ENCODE measurements around the gene DDC.

DDC gene, protein sequence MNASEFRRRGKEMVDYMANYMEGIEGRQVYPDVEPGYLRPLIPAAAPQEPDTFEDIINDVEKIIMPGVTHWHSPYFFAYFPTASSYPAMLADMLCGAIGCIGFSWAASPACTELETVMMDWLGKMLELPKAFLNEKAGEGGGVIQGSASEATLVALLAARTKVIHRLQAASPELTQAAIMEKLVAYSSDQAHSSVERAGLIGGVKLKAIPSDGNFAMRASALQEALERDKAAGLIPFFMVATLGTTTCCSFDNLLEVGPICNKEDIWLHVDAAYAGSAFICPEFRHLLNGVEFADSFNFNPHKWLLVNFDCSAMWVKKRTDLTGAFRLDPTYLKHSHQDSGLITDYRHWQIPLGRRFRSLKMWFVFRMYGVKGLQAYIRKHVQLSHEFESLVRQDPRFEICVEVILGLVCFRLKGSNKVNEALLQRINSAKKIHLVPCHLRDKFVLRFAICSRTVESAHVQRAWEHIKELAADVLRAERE

DNA sequence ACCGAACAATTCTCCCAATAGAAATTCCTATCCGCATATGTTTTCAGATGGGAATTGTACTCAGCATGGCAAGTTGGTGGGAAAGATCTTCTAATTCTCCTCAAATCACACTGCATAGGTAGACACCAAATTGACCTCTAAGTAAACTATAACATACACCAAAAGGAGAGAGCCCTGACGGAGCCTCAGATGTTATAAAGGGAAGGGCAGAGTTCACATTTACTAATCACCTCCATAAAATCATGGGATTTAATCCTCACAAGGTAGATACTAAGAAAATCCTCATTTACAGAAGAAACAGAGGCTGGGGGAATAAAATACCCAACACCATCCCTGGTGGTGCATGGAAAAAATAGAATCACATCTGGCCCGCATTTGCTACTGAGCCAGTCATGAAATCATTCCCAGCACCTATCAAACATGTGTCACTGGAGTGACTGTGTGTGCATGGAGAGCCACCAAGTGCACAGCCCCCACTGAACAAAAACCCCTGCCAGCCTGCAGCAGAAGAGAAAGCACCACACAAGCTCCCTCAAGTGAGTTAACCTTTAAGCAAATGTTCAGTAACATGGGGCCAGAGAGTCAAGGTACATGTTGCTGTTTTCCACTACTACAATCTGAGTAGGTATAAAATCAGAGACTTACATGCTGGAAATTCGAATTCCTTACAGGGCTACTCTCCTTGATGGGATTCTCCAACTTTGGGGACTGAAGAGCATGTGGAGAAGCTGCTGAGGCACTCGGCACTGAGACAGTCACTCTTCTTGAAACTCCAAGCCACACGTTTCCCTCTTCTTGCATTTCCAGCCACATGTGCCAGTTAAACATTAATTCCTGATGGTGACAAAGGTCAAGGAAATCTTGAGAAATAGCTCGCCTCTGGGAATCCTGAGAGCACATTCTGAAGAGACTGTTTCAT lies at the start of gene DDC:
TSS of gene DDC (minus strand) at position 766 of the 919 bp plus-strand sequence. CDS start 21,320 bp downstream, outside the sequence.
- no peak for DNase-seq (ENCODE audit: low spot score)

DNA sequence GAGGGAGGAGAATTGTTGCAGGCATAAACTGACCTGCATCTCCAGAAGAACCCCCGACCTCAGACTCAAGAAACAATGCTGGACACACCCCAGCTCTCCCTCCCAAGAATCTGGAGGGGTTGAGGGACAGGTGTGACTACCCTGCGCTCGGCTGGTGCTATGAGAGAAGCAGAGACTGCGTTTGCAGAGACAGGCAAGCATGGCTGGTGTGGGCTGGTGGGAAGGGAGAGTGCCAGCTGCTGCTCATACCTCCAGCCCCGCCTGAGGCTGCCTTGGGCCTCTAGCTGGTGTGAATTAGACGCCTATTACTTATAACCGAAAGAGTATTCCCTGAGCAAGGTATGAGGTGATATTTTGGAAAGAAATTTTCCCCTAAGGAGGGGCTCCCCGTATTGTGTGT lies 48.3 kb upstream of the DDC start:
- no peak for DNase-seq (ENCODE audit: low spot score)

DNA sequence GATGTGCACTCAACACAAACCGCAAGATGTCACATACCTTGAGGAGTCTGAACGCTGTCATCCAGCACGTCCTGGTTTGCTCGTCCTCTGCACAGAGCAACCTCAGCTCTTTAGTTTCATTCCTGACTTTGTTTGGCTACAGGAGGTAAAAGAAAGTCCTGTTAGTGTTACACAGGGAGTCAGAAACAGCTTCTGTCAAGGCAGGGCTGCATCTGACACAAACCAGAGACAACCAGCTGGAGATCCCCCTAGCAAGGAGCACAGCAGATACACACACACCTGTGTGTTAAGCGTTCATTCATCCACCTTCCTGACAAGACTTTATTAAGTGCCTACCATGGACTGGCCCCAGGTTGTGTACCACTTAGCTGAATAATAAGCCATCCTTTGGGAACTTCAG lies 47.5 kb upstream of the DDC start:
- no peak for DNase-seq (ENCODE audit: low spot score)

DNA sequence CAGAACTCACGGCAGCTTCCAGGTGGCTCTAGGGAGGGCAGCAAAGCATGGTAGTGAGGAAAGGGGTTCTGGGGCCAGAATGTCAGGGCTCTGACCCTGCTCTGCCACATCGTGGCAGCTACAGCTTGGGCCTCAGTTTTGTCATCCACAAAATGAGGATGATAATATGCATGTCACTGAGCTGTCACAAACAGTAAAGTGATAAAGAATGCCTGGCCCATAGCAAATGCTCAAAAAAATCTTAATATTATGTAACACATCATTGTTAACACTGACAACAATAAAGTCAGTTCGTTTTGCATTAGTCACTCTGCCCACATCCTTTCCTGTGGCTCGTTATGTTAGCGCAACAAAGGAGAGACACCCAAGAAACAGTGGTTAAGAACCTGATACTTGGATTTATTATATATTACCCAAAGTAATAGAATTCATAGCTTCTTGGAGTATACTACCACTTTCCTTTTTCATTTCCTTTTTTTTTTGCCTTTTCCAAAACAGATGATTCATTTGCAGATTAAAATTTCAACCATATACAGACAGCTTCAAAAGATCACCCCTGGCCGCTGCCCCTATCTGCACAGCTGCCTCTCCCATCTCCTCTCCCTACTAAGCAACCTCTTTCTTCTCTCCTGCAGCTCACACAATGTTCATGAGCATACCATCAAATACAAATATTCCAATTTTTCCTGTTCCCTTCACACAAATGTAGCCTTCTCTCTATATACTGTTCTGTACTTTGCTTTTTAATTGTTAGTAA lies 45.5 kb upstream of the DDC start:
- DNase-seq (ENCODE audit: low spot score) = no peak

DNA sequence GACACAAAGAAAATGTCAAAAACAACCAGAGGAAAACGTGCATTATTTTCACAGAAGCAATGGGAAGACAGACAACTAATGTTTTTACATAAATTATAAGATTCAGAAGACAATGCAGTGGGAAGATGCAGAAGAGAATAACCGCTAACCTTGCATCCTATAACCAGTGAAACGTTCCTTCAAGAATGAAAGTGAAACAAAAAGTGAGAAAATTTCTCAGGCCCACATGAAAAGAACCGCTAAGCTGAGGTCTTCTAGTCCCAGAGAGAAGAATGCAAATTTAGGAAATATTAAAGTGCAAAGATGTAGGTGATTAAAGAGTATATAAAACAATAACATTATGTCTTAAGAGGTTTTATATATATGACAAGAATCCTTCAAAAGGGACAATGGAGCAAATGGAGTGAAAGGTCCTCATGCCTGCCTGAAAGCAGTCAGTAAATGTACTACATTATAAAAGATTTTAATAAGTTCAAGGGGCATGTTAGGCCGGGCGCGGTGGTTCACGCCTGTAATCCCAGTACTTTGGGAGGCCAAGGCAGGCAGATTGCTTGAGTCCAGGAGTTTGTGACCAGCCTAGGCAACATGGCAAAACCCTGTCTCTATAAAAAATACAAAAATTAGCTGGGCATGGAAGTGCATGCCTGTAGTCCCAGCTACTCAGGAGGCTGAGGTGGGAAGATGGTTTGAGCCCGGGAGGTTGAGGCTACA lies 43.1 kb upstream of the DDC start:
- DNase-seq (ENCODE audit: low spot score) = no peak

DNA sequence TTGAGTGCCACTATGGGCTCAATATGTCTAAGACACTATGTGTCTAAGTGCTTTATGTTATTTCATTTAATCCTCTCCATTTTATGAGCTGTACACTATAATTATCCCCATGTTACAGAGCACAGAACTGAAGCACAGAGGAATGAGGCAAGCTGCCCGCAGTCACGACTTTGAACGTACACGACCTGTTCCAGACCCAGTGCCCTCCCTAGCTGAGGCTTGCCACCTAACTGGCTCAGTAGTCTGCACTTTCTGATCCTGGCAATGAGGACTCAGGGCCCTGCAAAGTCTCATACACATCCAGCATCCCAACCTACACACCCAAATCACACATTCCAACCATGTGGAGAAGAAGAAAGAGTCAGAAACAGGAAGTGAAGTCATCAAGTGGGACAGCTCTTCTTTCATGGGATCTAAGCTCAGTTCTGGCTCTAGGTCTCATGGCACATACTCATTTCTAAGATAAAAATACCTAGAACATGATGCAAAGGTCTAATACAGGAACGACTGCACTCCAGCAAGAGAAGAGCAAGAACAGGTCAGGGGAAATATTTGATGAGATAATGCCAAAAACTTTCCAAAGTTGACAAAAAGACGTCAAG lies 42.4 kb upstream of the DDC start:
- DNase-seq (ENCODE audit: low spot score) = no peak

DNA sequence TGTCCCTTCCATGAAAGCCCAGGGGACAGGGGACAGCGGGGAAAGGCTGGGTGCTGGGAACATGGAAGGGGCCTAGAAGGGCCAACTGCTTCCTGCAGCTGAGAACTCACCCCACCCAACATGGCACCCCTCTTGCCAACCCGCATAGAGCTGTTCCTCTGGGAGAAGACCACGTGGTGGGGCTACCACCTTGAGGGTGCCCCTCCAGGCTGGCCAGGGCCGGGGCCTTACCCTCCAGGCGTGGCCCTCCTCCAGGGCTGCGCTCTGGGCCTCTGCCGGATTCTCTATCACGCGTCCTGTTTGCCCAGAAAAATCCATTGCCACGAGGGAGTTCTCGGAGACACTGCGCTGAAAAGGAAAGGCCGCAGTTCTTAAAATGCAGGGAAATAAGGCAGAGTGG lies 39.9 kb upstream of the DDC start:
- no peak for DNase-seq (ENCODE audit: low spot score)

DNA sequence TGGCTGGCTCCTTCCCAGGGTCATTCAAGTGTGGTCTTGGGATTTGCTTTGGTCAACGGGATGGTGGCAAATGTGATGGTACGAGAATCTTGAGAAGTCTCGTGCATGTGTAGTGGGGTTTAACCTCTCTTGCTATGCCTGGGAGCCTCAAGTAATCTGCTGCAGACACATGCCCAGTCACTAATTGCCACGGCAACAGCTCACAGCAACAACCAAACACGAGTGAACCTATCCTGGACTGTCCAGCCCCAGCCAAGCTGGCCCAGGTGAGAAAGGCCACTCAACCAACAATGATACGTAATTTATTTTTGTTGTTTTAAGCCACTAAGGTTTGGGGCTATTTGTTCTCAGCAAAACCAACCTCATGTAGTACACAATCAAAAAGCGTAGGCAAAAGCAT lies 38.1 kb upstream of the DDC start:
- DNase-seq (ENCODE audit: low spot score) = no peak

DNA sequence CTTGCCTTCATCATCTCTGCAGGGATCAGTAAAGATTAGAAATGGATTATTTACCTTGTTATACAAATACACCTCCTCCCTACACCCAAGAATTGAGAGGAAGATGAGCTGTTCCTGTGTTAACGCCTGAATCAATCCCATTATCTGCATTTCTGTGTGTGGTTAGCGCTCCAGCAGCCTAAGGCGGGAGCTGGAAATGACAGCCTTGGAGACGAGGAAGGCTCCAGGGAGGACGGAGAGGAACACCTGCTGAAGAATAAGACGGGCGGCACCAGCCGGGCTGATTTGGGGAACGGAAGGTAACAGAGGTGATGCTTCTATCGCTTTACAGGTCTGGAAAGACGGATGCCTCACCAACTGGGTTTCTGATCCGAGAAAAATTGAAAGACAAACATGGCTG lies 34.2 kb upstream of the DDC start:
- no peak for DNase-seq (ENCODE audit: low spot score)

DNA sequence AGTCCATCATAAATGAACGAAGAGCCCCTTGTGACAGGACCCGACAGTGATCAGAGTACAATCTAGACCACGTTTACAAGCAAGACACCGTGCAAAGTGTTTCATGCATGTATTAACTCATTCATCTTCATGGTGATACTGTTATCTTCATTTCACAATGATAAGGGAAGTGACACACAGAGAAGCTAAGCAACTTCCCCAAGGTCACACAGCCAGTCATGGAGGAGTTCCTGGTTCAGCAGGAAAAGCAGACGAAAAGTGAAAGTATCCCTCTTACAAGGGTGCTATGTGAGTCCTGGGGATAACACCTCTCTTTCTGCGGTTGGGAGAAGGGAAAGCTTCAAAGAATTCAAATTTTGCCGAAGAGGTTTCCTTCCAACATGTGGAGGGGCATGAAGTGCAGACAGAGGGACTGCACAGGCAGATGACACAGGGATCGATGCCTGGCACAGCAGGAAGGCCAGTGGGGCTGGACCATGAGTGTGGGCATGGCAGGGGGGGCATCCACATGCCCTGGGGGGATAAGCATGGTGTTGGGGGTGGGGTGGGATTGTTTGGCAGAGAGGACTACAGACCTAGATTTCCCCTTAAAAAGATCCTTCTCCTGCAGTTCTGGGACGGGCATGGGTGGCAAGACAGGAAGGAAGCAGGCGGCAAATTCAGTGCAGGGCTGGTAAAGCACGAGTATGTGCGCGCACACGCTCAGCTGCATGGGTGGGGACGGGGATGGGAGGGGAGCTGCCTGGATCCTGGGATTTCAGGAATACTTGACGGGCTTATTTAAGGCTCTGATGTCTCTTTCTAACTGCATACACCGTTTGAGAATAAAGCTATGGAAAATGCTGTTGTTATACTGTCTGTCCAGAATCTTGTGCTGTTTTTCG lies 33.5 kb upstream of the DDC start:
- DNase-seq (ENCODE audit: low spot score) = no peak

DNA sequence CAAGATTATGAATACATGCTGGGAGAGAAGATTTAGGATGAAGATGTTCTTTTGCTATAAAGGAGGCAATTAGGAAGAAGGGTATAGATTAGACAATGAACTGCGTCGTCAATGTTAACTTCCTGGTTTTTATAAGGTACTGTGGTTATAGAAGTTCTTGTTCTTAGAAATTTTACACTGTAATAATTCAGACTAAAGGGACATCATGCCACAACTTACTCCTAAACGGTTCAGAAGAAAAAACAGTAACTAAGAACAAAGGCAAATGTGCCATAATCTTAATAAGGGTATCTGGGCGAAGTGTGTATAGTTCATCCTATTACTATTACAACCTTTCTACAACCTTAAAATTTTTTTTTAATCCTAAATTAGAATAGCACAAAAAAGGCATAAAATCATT lies 31.3 kb upstream of the DDC start:
- no peak for DNase-seq (ENCODE audit: low spot score)

DNA sequence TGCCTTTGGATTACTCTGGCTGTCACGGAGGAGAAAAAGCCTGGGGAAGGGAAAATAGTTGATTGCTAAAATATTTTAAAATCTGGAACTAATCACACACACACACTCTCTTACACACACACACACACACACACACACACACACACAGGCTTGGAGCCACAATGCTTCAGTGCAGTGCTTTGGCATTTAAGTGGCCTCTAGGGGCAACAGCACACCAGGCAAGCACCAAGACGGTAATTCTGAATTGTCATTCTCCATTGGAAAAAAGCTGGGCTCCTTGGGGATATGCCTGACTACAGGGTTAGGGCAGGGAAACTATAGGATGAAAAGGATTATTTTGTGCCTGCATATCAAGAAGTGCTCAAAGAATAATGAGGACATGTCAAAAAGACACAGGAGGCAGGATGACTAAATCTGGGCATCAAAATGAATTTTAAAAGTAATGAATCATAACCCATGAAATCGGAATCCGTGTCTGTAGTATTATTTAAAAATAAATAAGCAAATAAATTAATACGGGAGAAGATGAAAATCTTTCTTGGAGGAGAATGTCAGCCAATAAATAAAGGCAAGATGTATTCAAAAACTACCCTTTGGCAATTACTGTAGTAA lies 30.4 kb upstream of the DDC start:
- no peak for DNase-seq (ENCODE audit: low spot score)

DNA sequence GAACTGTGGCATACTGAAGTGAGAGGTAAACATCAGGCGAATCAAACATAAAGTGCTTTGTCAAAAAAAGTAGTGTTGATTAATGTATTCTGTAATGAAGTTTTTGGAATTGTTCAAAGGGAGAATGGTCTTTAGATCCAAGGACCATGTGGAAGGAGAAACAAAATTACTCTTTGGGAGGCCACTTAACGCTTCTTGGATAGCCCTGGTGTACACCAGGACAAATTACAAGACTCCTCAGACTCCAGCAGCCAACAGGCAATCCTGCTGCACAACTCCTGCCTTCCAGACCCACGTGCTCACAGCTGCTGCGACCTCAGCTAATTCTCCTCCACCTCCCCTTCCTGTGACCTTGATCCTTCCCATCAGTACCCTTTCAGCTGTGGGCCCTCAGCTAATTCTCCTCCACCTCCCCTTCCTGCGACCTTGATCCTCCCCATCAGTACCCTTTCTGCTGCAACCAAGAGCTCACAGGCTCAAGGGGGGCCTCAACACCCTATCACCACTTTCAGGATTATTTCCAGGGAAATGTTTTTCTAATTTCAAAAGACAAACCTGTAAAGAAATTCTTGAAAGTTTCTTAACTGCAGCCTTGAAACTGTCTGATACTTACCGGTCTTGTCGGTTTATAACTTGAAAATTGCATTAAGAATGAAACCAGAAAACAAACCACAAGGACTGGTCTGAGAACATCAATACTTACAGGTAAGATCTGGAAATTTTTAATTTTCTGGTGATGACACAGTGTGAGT lies 29.7 kb upstream of the DDC start:
- no peak for DNase-seq (ENCODE audit: low spot score)

DNA sequence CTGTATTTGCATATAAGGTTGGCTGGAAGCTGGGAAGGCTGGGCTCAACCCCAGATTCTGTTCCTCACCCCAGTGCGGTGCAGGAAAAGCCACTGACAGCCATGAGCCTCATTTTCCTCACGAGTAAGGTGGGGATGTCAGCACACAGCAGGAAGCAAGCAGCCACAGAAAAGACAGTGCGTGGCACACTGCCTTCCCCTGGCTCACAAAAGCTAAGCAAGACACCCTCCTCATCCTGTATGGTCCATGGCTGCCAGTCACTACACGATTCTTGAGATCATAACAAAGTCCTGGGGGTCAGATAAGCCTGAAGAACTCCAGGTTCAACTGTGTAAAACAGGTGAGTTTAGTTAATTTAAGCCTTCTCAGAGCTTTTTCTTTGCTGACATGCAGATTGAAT lies 28.9 kb upstream of the DDC start:
- no peak for DNase-seq (ENCODE audit: low spot score)

DNA sequence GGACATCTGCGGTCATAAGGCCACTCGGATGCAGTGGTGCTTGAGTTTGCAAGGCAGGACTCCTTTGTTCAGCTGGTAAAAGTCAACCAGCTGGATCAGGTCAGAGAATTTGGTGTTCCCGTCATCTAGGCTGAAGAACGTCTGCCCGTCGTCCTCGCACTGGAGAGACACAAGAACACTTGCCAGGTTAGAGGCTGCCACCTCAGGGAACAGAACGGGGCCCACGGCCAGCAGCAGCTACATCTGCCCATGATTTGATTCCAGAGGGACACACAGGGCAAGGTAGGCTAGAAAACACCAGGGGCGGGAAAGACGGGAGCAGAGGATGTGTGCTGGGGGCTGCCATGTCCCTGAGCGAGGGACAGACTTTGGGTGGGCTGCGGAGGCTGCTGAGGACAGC lies 27.7 kb upstream of the DDC start:
- DNase-seq (ENCODE audit: low spot score) = no peak

DNA sequence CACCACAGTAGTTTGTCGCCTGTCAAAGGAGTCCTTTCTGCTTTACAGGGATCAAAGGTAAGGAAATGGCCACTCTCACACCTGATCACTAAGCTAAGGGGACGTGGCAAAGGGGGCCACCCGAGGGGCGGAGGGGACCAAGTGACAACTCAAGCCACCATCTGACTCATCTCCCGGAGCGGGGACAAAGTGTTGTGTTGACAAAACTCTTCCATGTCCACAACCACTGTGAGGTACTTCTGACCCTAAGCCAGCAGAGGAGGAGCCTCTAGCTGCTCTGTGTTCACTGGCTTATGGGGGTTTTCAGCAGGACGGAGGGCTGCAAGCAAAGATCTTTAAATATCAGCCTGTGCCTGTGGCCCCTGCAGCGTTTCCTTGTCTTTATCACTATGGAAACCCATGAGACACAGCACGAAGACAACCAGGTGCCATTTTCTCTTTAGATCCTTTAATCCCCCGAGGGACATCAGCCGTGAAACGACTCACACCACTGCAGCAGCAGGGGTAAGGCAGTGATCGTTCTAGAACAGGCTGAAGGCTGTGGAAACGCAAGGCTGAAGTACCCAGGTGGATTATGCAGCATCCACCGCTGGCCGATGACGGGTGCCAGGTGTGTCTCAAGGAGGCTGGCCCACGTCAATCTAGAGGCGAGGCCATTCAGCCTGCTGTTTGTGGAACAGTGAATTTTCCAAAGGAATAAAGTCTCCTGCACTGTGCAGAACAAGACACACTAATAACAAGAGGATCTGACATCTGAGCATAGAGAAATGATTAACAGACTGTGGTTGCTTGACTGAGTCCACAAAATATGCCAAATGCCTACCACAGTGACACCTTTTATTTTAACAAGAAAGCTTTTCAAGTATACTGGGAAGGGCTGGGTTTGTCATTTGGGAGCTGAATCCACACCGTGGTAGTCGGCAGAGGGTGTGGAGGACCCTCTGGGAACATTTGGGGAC lies 26.6 kb upstream of the DDC start:
- no peak for DNase-seq (ENCODE audit: low spot score)

DNA sequence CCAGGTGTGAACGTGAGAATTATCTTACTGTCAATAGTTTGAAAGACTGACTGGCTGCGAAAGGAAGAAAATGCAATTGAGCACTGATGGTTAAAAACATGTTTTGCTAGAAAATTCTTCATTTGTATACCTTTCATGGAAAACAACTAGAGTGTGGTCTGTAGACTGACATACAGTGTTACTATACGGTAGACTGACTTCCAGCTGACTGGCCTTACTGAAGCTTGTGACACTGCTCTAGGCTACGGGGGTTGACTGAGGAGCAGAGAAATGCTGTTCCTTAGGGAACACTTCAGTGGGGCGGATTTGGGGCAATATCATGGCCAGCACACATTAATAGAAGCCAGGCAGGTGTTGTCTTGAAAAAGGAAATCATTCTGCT lies 25.9 kb upstream of the DDC start:
- DNase-seq (ENCODE audit: low spot score) = no peak

DNA sequence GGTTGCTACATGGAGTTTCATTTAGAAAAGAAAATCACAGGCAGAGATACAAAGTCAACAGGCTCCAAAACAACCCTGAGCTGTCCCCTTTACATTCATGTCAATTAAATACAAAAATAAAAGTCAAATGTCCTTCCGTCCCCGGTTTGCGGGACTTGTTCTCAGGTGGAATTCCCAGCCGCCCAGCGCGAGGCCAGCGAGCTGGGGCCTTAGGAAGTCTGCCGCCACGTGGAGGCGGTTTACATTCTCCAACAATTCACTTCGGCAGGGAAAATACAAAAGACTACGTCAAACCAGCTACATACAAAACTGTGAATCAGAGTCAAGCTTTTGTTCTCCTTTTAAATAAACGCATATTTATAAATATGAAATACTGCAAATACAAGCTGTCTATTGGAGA lies 25.3 kb upstream of the DDC start:
- DNase-seq (ENCODE audit: low spot score) = no peak

All from HuH-7.5 (cell line).